Glutamatergic neuron (in vitro differentiated cells): ENCODE data around the gene KXD1. TPM values are rescaled to one million over a fixed set of nuclear protein-coding genes. Genes with fewer than 3 reads are reported as not detected.
"Not testable (repeated sequence)": the region's sequence is repeated elsewhere in the genome, so short reads cannot be mapped to it uniquely, and the experiment has no call there.

Experiments
- DNase-seq: peaks from one replicate; pipeline ENCODE4 v3.0.0; 2022
- H3K27ac Mint-ChIP-seq: one replicate; pipeline ENCODE4 v1.8.0; 2020; ENCODE audit warnings: mild to moderate bottlenecking, mixed read lengths, inconsistent platforms; ENCODE audit not compliant: unreplicated experiment
- H3K27me3 Mint-ChIP-seq: one replicate; pipeline ENCODE4 v1.8.0; 2020; ENCODE audit warnings: mild to moderate bottlenecking, moderate library complexity, mixed read lengths, inconsistent platforms; ENCODE audit not compliant: unreplicated experiment
- H3K36me3 Mint-ChIP-seq: one replicate; pipeline ENCODE4 v1.8.0; 2020; ENCODE audit warnings: mild to moderate bottlenecking, mixed read lengths, inconsistent platforms; ENCODE audit not compliant: unreplicated experiment
- H3K4me1 Mint-ChIP-seq: one replicate; pipeline ENCODE4 v1.8.0; 2020; ENCODE audit warnings: mild to moderate bottlenecking, low read depth, mixed read lengths, inconsistent platforms; ENCODE audit not compliant: unreplicated experiment
- H3K4me3 Mint-ChIP-seq: one replicate; pipeline ENCODE4 v1.8.0; 2020; ENCODE audit warnings: mild to moderate bottlenecking, mixed read lengths, inconsistent platforms; ENCODE audit not compliant: unreplicated experiment
- H3K9me3 Mint-ChIP-seq: one replicate; pipeline ENCODE4 v1.8.0; 2020; ENCODE audit warnings: mild to moderate bottlenecking, moderate library complexity, mixed read lengths, inconsistent platforms; ENCODE audit not compliant: unreplicated experiment
- total RNA-seq: library from RNA; stranded (reverse); fragmentation: NEBNext Ultra II Directional; extraction: Animal tissue kit (Norgen Biotek cat#: 25700); gene quantifications from one replicate; pipeline ENCODE4 v1.2.1, GENCODE V29; 2021; ENCODE audit not compliant: unreplicated experiment
- TF ChIP-seq, protein P1 (sequence below): fragments of 200-600 bp; sonication (generic); IDR thresholded peaks from one replicate; pipeline ENCODE4 v1.5.0; 2021; ENCODE audit not compliant: partially characterized antibody, unreplicated experiment

KXD1 gene
- total RNA-seq, 1 donor from 2014 or later = 71.3 TPM

DNA sequence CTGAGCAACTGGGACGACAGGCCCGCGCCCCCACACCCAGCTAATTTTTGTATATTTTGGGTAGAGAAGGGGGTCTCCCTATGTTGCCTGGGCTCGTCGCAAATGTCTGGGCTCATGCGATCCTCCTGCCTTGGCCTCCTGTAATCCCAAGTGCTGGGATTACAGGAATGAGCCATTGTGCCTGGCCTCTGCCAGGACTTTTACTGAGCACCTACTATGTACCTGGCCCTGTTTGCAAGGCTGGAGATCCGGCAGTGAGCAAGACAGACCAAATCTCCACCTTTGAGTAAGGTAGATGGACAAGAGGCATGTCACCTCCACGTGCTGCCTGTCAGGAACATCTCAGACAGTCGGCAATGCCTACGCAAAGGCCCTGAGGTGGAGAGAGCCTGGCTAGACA is 21.2 kb upstream of the KXD1 start:
- Mint-ChIP-seq H3K27ac (no peak overlapping the region), H3K4me1 (no peaks in the 10 kb centered on the region), H3K4me3 (no peak overlapping the region), H3K36me3 (no peaks in the 10 kb centered on the region), H3K27me3 (peaks cover 3% of the 10 kb centered on the region), H3K9me3 (peaks cover 5% of the 10 kb centered on the region)
- TF ChIP-seq, protein P1, sequence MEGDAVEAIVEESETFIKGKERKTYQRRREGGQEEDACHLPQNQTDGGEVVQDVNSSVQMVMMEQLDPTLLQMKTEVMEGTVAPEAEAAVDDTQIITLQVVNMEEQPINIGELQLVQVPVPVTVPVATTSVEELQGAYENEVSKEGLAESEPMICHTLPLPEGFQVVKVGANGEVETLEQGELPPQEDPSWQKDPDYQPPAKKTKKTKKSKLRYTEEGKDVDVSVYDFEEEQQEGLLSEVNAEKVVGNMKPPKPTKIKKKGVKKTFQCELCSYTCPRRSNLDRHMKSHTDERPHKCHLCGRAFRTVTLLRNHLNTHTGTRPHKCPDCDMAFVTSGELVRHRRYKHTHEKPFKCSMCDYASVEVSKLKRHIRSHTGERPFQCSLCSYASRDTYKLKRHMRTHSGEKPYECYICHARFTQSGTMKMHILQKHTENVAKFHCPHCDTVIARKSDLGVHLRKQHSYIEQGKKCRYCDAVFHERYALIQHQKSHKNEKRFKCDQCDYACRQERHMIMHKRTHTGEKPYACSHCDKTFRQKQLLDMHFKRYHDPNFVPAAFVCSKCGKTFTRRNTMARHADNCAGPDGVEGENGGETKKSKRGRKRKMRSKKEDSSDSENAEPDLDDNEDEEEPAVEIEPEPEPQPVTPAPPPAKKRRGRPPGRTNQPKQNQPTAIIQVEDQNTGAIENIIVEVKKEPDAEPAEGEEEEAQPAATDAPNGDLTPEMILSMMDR = no peak
- no peak for DNase-seq

DNA sequence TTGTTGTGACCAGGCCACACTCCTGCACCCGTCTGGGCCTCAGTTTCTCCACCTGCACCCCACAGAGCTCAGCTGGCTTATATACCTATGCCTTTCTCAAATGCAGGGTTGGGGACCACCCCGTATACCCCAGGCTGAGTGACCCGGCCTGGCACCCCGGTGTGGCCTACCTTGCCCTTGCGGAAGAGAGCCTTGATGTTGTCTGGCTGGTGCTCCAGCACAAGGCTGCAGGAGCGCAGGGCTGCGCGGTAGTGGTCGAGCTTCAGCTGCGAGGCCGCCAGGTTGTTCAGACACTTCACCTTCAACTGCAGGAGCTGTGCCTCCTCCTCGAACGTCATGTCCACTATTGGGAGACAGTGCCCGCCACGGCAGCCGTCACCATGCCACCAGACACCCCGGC is 20.2 kb upstream of the KXD1 start:
- Mint-ChIP-seq H3K4me3 (no peak overlapping the region), H3K36me3 (no peaks in the 10 kb centered on the region), H3K27ac (no peak overlapping the region), H3K27me3 (peaks cover 3% of the 10 kb centered on the region), H3K9me3 (peaks cover 6% of the 10 kb centered on the region), H3K4me1 (no peaks in the 10 kb centered on the region)
- TF ChIP-seq, protein P1 = no peak
- DNase-seq = no peak

DNA sequence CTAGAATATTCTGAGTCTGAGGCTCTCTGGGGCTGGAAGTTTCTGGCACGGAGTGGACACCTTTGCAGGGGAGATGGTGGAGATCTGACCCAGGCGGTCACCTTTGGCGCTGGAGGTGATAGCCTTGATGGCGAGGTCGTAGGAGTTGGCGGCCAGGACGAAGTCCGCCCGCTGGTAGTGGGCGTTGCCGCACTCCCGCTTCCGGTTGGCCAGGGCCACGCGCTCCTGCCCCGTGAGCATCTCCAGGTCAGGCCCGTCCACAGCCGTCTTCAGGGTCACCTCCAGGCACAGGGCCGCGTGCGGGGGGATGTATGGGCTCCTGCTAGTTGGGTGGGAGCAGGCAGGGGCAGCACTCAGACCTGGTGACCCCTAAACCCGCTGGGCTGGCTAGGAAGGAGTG is 19.6 kb upstream of the KXD1 start:
- Mint-ChIP-seq H3K27ac (no peak overlapping the region), H3K4me1 (no peaks in the 10 kb centered on the region), H3K36me3 (no peaks in the 10 kb centered on the region), H3K4me3 (no peak overlapping the region), H3K27me3 (peaks cover 4% of the 10 kb centered on the region), H3K9me3 (peaks cover 6% of the 10 kb centered on the region)
- TF ChIP-seq, protein P1 = no peak
- DNase-seq = no peak

DNA sequence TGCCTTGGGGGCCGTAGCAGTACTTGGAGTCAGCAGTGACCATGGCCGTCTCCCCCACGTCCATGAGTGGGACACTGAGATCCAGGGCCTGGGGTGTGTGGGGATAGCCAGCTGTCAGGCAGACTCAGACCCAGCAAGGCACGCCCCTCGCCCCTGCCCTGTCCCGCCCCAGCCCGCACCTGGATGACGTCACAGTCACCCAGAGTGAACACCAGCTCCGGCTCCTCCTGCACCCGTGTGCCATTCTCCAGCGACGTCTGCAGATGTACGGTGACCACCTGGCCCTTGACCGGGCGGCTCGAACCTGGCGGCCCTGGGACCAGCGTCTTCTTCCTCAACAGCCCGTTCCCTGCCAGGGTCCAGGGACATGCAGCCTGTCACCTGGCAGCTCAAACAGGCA is 18.3 kb upstream of the KXD1 start:
- H3K4me3 Mint-ChIP-seq = no peak overlapping the region
- no peaks in the 10 kb centered on the region for H3K4me1 Mint-ChIP-seq
- no peak overlapping the region for H3K27ac Mint-ChIP-seq
- no peaks in the 10 kb centered on the region for H3K36me3 Mint-ChIP-seq
- DNase-seq = no peak
- TF ChIP-seq, protein P1 = no peak
- peaks cover 4% of the 10 kb centered on the region for H3K27me3 Mint-ChIP-seq
- peaks cover 4% of the 10 kb centered on the region for H3K9me3 Mint-ChIP-seq

DNA sequence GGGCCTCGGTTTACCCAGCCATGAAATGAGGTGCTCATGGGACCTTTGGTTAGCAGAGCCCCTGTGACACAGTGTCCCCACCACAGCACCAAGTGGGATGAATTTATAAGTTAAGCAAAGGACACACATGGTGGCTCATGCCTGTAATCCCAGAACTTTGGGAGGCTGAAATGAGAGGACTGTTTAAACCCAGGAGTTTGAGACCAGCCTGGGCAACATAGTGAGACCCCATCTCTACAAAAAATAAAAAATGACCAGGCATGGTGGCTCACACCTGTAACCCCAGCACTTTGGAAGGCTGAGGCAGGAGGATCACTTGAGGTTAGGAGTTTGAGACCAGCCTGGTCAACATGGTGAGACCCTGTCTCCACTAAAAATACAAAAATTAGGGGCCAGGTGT is 17.5 kb upstream of the KXD1 start:
- not testable (repeated sequence) for DNase-seq, H3K4me3 Mint-ChIP-seq, H3K27ac Mint-ChIP-seq, H3K4me1 Mint-ChIP-seq, H3K27me3 Mint-ChIP-seq, H3K9me3 Mint-ChIP-seq, H3K36me3 Mint-ChIP-seq
